ENCODE data around the gene C2CD2L. TPM values are rescaled to one million over a fixed set of nuclear protein-coding genes. Genes with fewer than 3 reads are reported as not detected.
A peak's percentile ranks its signal among the peaks of the same experiment; 100 is the strongest.

Gene C2CD2L
- polyA plus RNA-seq, 3 donors, result 3.8 to 60.2 (median 6.4) TPM

- 99% methylated on average over 9 of the region's 11 CpGs for WGBS (ENCODE audit: insufficient coverage)
- peaks cover 86% of the 10 kb centered on the region in 2 donors for H3K36me3 ChIP-seq (replicated peaks in 1 of 2; ENCODE audit: control insufficient read depth in 1 of 2, insufficient read depth in 2 of 2, low read length in 2 of 2)
- Mint-ChIP-seq H3K27ac (no peak overlapping the region), H3K9me3 (no peaks in the 10 kb centered on the region), H3K4me3 (no peak overlapping the region), H3K27me3 (ENCODE audit: low read depth in 3 of 3) (no peaks in the 10 kb centered on the region), H3K36me3 (peaks cover 79 to 96% of the 10 kb centered on the region in 2 donors), H3K4me1 (peaks cover 5% of the 10 kb centered on the region)
- H3K9me3 ChIP-seq (replicated peaks in 1 of 2; ENCODE audit: control insufficient read depth in 1 of 2, insufficient read depth in 1 of 2, low read length in 2 of 2), result no peaks in the 10 kb centered on the region
- no peak overlapping the region for H3K27ac ChIP-seq (ENCODE audit: low read depth in 1 of 2, low read length in 2 of 2)
- H2AFZ ChIP-seq (ENCODE audit: insufficient read depth, low read depth, low read length, poor library complexity, severe bottlenecking), result no peak overlapping the region
- H3K4me2 ChIP-seq (replicated peaks; ENCODE audit: extremely low read depth, low read length, poor library complexity, severe bottlenecking), result no peak overlapping the region
- peaks cover 5% of the 10 kb centered on the region for H3K79me2 ChIP-seq (ENCODE audit: insufficient read depth, low read length)
- no peak for DNase-seq
- peaks cover 9% of the 10 kb centered on the region for H4K20me1 ChIP-seq (ENCODE audit: insufficient read depth, low read length)
- no peak for TF ChIP-seq CTCF (IDR thresholded peaks at IDR 0.05)
- no peak overlapping the region for H3K9ac ChIP-seq (ENCODE audit: insufficient read depth, low read length, poor library complexity, severe bottlenecking)
- no peaks in the 10 kb centered on the region for H3K4me1 ChIP-seq (ENCODE audit: control insufficient read depth in 1 of 2, insufficient read depth in 2 of 2, low read length in 2 of 2)
- no peak overlapping the region for H3K4me3 ChIP-seq (replicated peaks in 1 of 3; ENCODE audit: low read depth in 2 of 3, low read length in 3 of 3)
- H3K27me3 ChIP-seq (ENCODE audit: control insufficient read depth in 2 of 2, insufficient read depth in 2 of 2, low read length in 2 of 2), result no peaks in the 10 kb centered on the region
- intact Hi-C loops (cut with micrococcal nuclease), result no loop called here
Observed at GRCh38 chr11:119077839-119078238, 29.3 kb upstream of the C2CD2L start.

DNA sequence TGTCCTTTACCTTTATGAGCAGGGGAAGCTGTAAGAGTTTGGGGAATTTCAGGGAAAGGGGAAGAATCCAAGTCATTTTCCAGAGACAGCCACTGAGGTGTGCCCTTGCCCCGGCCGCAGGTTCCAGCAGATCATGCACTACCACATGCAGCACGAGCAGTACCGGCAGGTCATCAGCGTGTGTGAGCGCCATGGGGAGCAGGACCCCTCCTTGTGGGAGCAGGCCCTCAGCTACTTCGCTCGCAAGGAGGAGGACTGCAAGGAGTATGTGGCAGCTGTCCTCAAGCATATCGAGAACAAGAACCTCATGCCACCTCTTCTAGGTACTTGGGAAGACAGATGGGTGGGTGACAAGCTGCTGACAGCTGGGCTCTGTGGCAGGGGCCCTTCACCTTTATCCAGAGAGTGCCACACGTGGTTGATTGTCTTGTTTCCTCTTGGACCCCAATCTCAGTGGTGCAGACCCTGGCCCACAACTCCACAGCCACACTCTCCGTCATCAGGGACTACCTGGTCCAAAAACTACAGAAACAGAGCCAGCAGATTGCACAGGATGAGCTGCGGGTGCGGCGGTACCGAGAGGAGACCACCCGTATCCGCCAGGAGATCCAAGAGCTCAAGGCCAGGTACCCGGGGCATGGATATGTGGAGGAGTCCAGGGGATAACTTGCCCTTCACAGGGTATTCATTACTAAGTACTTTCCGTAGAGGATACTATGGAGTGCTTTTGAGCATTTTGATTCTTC lies 28.3 kb upstream of the C2CD2L start:
- no peak for DNase-seq
- H3K4me2 ChIP-seq (replicated peaks; ENCODE audit: extremely low read depth, low read length, poor library complexity, severe bottlenecking), result no peak overlapping the region
- no peak overlapping the region for H3K9ac ChIP-seq (ENCODE audit: insufficient read depth, low read length, poor library complexity, severe bottlenecking)
- no peak overlapping the region for H2AFZ ChIP-seq (ENCODE audit: insufficient read depth, low read depth, low read length, poor library complexity, severe bottlenecking)
- 96% methylated on average over 15 of the region's 19 CpGs for WGBS (ENCODE audit: insufficient coverage)
- H3K27ac ChIP-seq (ENCODE audit: low read depth in 1 of 2, low read length in 2 of 2), result no peak overlapping the region
- Mint-ChIP-seq H3K27ac (peak overlapping the region in 3 of 7 donors; percentile 18 to 43 (median 20)), H3K4me3 (no peak overlapping the region), H3K4me1 (peaks cover 5% of the 10 kb centered on the region), H3K9me3 (no peaks in the 10 kb centered on the region), H3K36me3 (peaks cover 69 to 87% of the 10 kb centered on the region in 2 donors), H3K27me3 (ENCODE audit: low read depth in 3 of 3) (no peaks in the 10 kb centered on the region)
- H3K4me1 ChIP-seq (ENCODE audit: control insufficient read depth in 1 of 2, insufficient read depth in 2 of 2, low read length in 2 of 2), result no peaks in the 10 kb centered on the region
- H3K27me3 ChIP-seq (ENCODE audit: control insufficient read depth in 2 of 2, insufficient read depth in 2 of 2, low read length in 2 of 2), result no peaks in the 10 kb centered on the region
- H3K9me3 ChIP-seq (replicated peaks in 1 of 2; ENCODE audit: control insufficient read depth in 1 of 2, insufficient read depth in 1 of 2, low read length in 2 of 2), result no peaks in the 10 kb centered on the region
- intact Hi-C loops (cut with micrococcal nuclease), result no loop called here
- no peak for TF ChIP-seq CTCF (IDR thresholded peaks at IDR 0.05)
- H4K20me1 ChIP-seq (ENCODE audit: insufficient read depth, low read length), result peaks cover 6% of the 10 kb centered on the region
- H3K79me2 ChIP-seq (ENCODE audit: insufficient read depth, low read length), result no peaks in the 10 kb centered on the region
- H3K4me3 ChIP-seq (replicated peaks in 1 of 3; ENCODE audit: low read depth in 2 of 3, low read length in 3 of 3), result no peak overlapping the region
- peaks cover 76% of the 10 kb centered on the region in 2 donors for H3K36me3 ChIP-seq (replicated peaks in 1 of 2; ENCODE audit: control insufficient read depth in 1 of 2, insufficient read depth in 2 of 2, low read length in 2 of 2)
